HepG2 (cell line): ENCODE measurements around the gene CKM. TPM values are rescaled to one million over a fixed set of nuclear protein-coding genes. Genes with fewer than 3 reads are reported as not detected.

Source experiments
- ATAC-seq: fragments of 200-7000 bp; cut with Tn5 transposase; 3 replicates; pipeline ENCODE4 v1.9.1; 2020; ENCODE audit warnings: mild to moderate bottlenecking, moderate library complexity
- BruUV-seq: library from RNA; stranded (reverse); fragments of 400-500 nt; replicated peaks from 2 replicates; lab custom pipeline; 2021; lab: Mats Ljungman, UMichigan
- CTCF ChIA-PET: fragments of 300-600 bp; formaldehyde crosslinking; extraction: SDS; loops from one replicate; lab custom pipeline; 2021; ENCODE audit warnings: low total read pairs, inconsistent platforms, low intra/inter-chr PET ratio; lab: Yijun Ruan, JAX
- POLR2A ChIA-PET: fragments of 350-600 bp; sonication (Branson Sonifier 250); formaldehyde crosslinking; loops from one replicate; lab custom pipeline; 2020; ENCODE audit warnings: antibody characterized with exemption, inconsistent platforms; lab: Yijun Ruan, JAX
- DNase-seq: peaks from one replicate; pipeline ENCODE4 v3.0.0-alpha.2; 2015; ENCODE audit warnings: low spot score
- FAIRE-seq: peaks from 3 replicates; lab custom pipeline; 2011; peaks lifted over from hg19 to GRCh38; lab: Jason Lieb, UNC
- H2AFZ ChIP-seq: one replicate; pipeline ENCODE4 v1.6.1; 2011; ENCODE audit warnings: low read length, inconsistent platforms
- H3K27ac ChIP-seq: fragments of 300-600 bp; 3 replicates; pipeline ENCODE4 v1.8.0; 2011; ENCODE audit warnings: mixed run types, mild to moderate bottlenecking, mixed read lengths, low read length, inconsistent platforms; ENCODE audit not compliant: insufficient read depth; ENCODE audit errors: extremely low read length
- H3K27me3 ChIP-seq, 2 experiments: fragments of 200-600 bp in 1 of 2; 2 replicates in 1 of 2; 3 replicates in 1 of 2; pipeline versions ENCODE4 v1.6.0 to v1.8.0; 2011; ENCODE audit warnings: low read length in 2 of 2, mild to moderate bottlenecking in 2 of 2, moderate library complexity in 2 of 2, inconsistent platforms in 1 of 2; ENCODE audit not compliant: insufficient read depth in 2 of 2, control insufficient read depth in 1 of 2
- H3K36me3 ChIP-seq, 2 experiments: fragments of 200-600 bp in 1 of 2; replicated peaks in 1 of 2; 2 replicates in 1 of 2; 3 replicates in 1 of 2; pipeline versions ENCODE4 v1.5.1 to v1.8.0; 2011; ENCODE audit warnings: low read length in 2 of 2, inconsistent platforms in 1 of 2; ENCODE audit not compliant: insufficient read depth in 2 of 2, control insufficient read depth in 1 of 2
- H3K4me1 ChIP-seq: 2 replicates; pipeline ENCODE4 v1.5.1; 2012; ENCODE audit warnings: low read length, inconsistent platforms; ENCODE audit not compliant: insufficient read depth
- H3K4me2 ChIP-seq: 2 replicates; pipeline ENCODE4 v1.6.0; 2011; ENCODE audit warnings: low read depth, low read length, inconsistent platforms
- H3K4me3 ChIP-seq, 3 experiments: fragments of 200-600 bp in 1 of 3; sonication (generic), shearing (Covaris generic) in 1 of 3; replicated peaks in 1 of 3; 2 replicates each; pipeline ENCODE4 v1.5.1; 2011 to 2016; ENCODE audit warnings: low read length in 3 of 3, inconsistent platforms in 2 of 3, low read depth in 2 of 3, mild to moderate bottlenecking in 2 of 3, control low read depth in 1 of 3, mixed read lengths in 1 of 3; ENCODE audit not compliant: insufficient read depth in 1 of 3
- H3K79me2 ChIP-seq: one replicate; pipeline ENCODE4 v1.6.1; 2011; ENCODE audit warnings: low read length, inconsistent platforms; ENCODE audit not compliant: insufficient read depth
- H3K9ac ChIP-seq: 2 replicates; pipeline ENCODE4 v1.6.0; 2011; ENCODE audit warnings: mild to moderate bottlenecking, low read depth, low read length, inconsistent platforms; ENCODE audit not compliant: insufficient read depth
- H3K9me3 ChIP-seq: 2 replicates; pipeline ENCODE4 v1.5.1; 2012; ENCODE audit warnings: mild to moderate bottlenecking, low read length
- H4K20me1 ChIP-seq: 2 replicates; pipeline ENCODE4 v1.6.0; 2011; ENCODE audit warnings: inconsistent platforms, mild to moderate bottlenecking, low read length, moderate library complexity; ENCODE audit not compliant: insufficient read depth
- AGO2 ChIP-seq: fragments of 200-400 bp; formaldehyde crosslinking; optimal IDR thresholded peaks from 2 replicates; pipeline ENCODE3; 2017; ENCODE audit warnings: mild to moderate bottlenecking, low read depth, low read length, moderate library complexity
- HNRNPL ChIP-seq: fragments of 200-400 bp; formaldehyde crosslinking; IDR thresholded peaks from 2 replicates; pipeline ENCODE4 v1.6.1; 2017; ENCODE audit warnings: mild to moderate bottlenecking, low read depth, low read length
- SMAD3 ChIP-seq: sonication (generic); formaldehyde crosslinking; IDR thresholded peaks from 2 replicates; pipeline ENCODE4 v1.4.0; 2020; ENCODE audit warnings: missing genetic modification reagents
- ZNF616 ChIP-seq: sonication (generic); formaldehyde crosslinking; IDR thresholded peaks from 2 replicates; pipeline ENCODE4 v1.5.0; 2020; ENCODE audit warnings: low read depth, mild to moderate bottlenecking, missing genetic modification reagents
- WGBS: methylation state at CpG from one replicate; pipeline ENCODE4 v1.1.6; 2017; ENCODE audit warnings: low lambda C conversion rate; 5-methylcytosine and 5-hydroxymethylcytosine counted together
- in situ Hi-C: cut with HindIII; loops from 2 replicates; pipeline ENCODE4 v1.10.0; 2017; ENCODE audit warnings: low pct_unique_long_range_greater_than_20kb; ENCODE audit not compliant: extremely low pct_ligation_motif_present
- intact Hi-C: fragments of 100-400 bp; cut with micrococcal nuclease; formaldehyde crosslinking; loops from one replicate; pipeline ENCODE4 v1.10.0; 2022; ENCODE audit not compliant: unreplicated experiment
- polyA plus RNA-seq, 8 experiments: library from polyadenylated mRNA; depleted of rRNA in 3 of 8; stranded (reverse) in 7 of 8; unstranded in 1 of 8; fragments of >200 nt; fragmentation: Illumina TruSeq in 4 of 8; extraction: Trizol in 4 of 8; gene quantifications; 2 replicates each; pipeline versions ENCODE4 v1.2.1 to v1.2.3, GENCODE V29; 2011 to 2016; ENCODE audit warnings: low read depth in 4 of 8, missing spikeins in 1 of 8, mixed read lengths in 1 of 8; ENCODE audit not compliant: insufficient read depth in 1 of 8
- total RNA-seq, 5 experiments: library from RNA; depleted of rRNA; stranded (reverse); fragments of >200 nt; fragmentation: Illumina TruSeq; extraction: Trizol; gene quantifications; 2 replicates each; pipeline ENCODE4 v1.2.3, GENCODE V29; 2016; ENCODE audit warnings: low read depth in 1 of 5
- TF ChIP-seq, protein P1 (sequence below): sonication (generic); formaldehyde crosslinking; IDR thresholded peaks from 2 replicates; pipeline ENCODE4 v1.5.1; 2020; ENCODE audit warnings: missing genetic modification reagents, mild to moderate bottlenecking, borderline replicate concordance

CKM gene
- total and polyA plus RNA-seq, 2 of the 13 experiments (the other 11 are each of a cell fraction or from before 2014, with no cell fraction given), result 0.54 to 0.80 TPM

- DNase-seq (no peak), FAIRE-seq (no peak), ATAC-seq (no peak)
- no peaks in the 10 kb centered on the region for H4K20me1 ChIP-seq
- BruUV-seq, result no TSS peak
- no peaks in the 10 kb centered on the region for H3K9me3 ChIP-seq
- in situ Hi-C loops, result no loop called here
- TF ChIP-seq, protein P1, sequence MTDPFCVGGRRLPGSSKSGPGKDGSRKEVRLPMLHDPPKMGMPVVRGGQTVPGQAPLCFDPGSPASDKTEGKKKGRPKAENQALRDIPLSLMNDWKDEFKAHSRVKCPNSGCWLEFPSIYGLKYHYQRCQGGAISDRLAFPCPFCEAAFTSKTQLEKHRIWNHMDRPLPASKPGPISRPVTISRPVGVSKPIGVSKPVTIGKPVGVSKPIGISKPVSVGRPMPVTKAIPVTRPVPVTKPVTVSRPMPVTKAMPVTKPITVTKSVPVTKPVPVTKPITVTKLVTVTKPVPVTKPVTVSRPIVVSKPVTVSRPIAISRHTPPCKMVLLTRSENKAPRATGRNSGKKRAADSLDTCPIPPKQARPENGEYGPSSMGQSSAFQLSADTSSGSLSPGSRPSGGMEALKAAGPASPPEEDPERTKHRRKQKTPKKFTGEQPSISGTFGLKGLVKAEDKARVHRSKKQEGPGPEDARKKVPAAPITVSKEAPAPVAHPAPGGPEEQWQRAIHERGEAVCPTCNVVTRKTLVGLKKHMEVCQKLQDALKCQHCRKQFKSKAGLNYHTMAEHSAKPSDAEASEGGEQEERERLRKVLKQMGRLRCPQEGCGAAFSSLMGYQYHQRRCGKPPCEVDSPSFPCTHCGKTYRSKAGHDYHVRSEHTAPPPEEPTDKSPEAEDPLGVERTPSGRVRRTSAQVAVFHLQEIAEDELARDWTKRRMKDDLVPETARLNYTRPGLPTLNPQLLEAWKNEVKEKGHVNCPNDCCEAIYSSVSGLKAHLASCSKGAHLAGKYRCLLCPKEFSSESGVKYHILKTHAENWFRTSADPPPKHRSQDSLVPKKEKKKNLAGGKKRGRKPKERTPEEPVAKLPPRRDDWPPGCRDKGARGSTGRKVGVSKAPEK (CRISPR knock-in tag), result no peak
- TF ChIP-seq HNRNPL (peak; percentile 68; the same call in 1 of the 2 replicates), SMAD3 (CRISPR knock-in tag) (no peak), AGO2 (peak; percentile 74)
- peaks cover 5 to 14% of the 10 kb centered on the region in 2 experiments; a peak in 4 of 5 replicates for H3K36me3 ChIP-seq
- no peak overlapping the region for H3K9ac ChIP-seq
- WGBS, result 96% methylated on average over 18 of the region's 19 CpGs
- H3K79me2 ChIP-seq, result no peaks in the 10 kb centered on the region
- CTCF ChIA-PET, result no interaction called here
- H2AFZ ChIP-seq, result no peak overlapping the region
- intact Hi-C loops, result no loop called here
- H3K27me3 ChIP-seq, result no peaks in the 10 kb centered on the region
- no peak overlapping the region for H3K27ac ChIP-seq
- H3K4me3 ChIP-seq, result no peak overlapping the region
- H3K4me2 ChIP-seq, result no peak overlapping the region
- peaks cover 20% of the 10 kb centered on the region for H3K4me1 ChIP-seq
- POLR2A ChIA-PET, result no interaction called here
These were observed 57.8 kb downstream of the CKM start for GRCh38 chr19:45264781-45265317.

GRCh38 chr19:45263013-45263412 lies 59.7 kb downstream of the CKM start:
- Histone ChIP-seq H3K36me3 (peaks cover 3 to 11% of the 10 kb centered on the region in 2 experiments; a peak in 3 of 5 replicates), H3K4me2 (no peak overlapping the region), H3K27ac (no peak overlapping the region), H3K4me1 (peaks cover 20% of the 10 kb centered on the region), H3K9me3 (no peaks in the 10 kb centered on the region), H3K79me2 (no peaks in the 10 kb centered on the region), H3K9ac (no peak overlapping the region), H2AFZ (no peak overlapping the region)
- DNase-seq, result no peak
- POLR2A ChIA-PET, result interaction anchor here (1.4 kb wide), 1 partner anchor 10 kb away, joined by 3 read pairs; no protein-coding TSS in a partner anchor
- no peak for FAIRE-seq
- WGBS, result 94% methylated on average over 8 of the region's 11 CpGs
- in situ Hi-C loops, result no loop called here
- TF ChIP-seq AGO2, result peak; percentile 21
- TF ChIP-seq ZNF616 (CRISPR knock-in tag), result no peak
- TF ChIP-seq, all 625 proteins: peak for 1
- H4K20me1 ChIP-seq, result no peaks in the 10 kb centered on the region
- no peak for ATAC-seq
- no peaks in the 10 kb centered on the region for H3K27me3 ChIP-seq
- no TSS peak for BruUV-seq
- H3K4me3 ChIP-seq, result no peak overlapping the region
- intact Hi-C loops, result no loop called here
- CTCF ChIA-PET, result no interaction called here
